Lower lobe of right lung (tissue), 2 donors: Measurements from ENCODE around the gene NT5C2. TPM values are rescaled to one million over a fixed set of nuclear protein-coding genes. Genes with fewer than 3 reads are reported as not detected.
"Not testable (repeated sequence)": the region's sequence is repeated elsewhere in the genome, so short reads cannot be mapped to it uniquely, and the experiment has no call there.

ENCODE experiments used
- ATAC-seq, 2 donors: fragments of 200-7000 bp; cut with Tn5 transposase; one replicate each; pipeline ENCODE4 v1.9.1; 2020 to 2022; ENCODE audit warnings: mild to moderate bottlenecking in 2 of 2, moderate library complexity in 2 of 2
- DNase-seq: peaks from one replicate; pipeline ENCODE4 v3.0.0-alpha.2; 2020
- H3K27ac ChIP-seq: fragments of 200-600 bp; one replicate; pipeline ENCODE4 v1.8.0; 2022
- H3K27me3 ChIP-seq: fragments of 200-600 bp; one replicate; pipeline ENCODE4 v1.8.0; 2022; ENCODE audit warnings: low read depth
- H3K36me3 ChIP-seq: fragments of 200-600 bp; one replicate; pipeline ENCODE4 v1.8.0; 2022; ENCODE audit warnings: mild to moderate bottlenecking
- H3K4me1 ChIP-seq: fragments of 200-600 bp; one replicate; pipeline ENCODE4 v1.8.0; 2022
- H3K4me3 ChIP-seq: fragments of 200-600 bp; one replicate; pipeline ENCODE4 v1.8.0; 2022; ENCODE audit warnings: mild to moderate bottlenecking
- H3K9me3 ChIP-seq: fragments of 200-600 bp; one replicate; pipeline ENCODE4 v1.8.0; 2022
- CTCF ChIP-seq: fragments of 200-600 bp; IDR thresholded peaks from one replicate; pipeline ENCODE4 v1.8.0; 2022; ENCODE audit warnings: antibody characterized with exemption, mild to moderate bottlenecking
- intact Hi-C: fragments of 100-400 bp; cut with DNase I; formaldehyde crosslinking; loops from one replicate; pipeline ENCODE4 v1.11.0; 2022
- total RNA-seq: library from RNA; stranded (reverse); fragmentation: NEBNext Ultra II Directional; extraction: Animal tissue kit (Norgen Biotek cat#: 25700); gene quantifications from one replicate; pipeline ENCODE4 v1.2.1, GENCODE V29; 2021
- donor health status: DM: no; HTN: yes; CAD: no; lungs with severe emphysema.

The NT5C2 gene
- total RNA-seq, 1 donor from 2014 or later: 105 TPM

- Histone ChIP-seq H3K27ac (no peak overlapping the region), H3K4me1 (peaks cover 11% of the 10 kb centered on the region), H3K36me3 (no peaks in the 10 kb centered on the region), H3K4me3 (no peak overlapping the region), H3K9me3 (no peaks in the 10 kb centered on the region), H3K27me3 (no peaks in the 10 kb centered on the region)
- no peak for DNase-seq
- ATAC-seq: no peak
- intact Hi-C loops: no loop called here
- TF ChIP-seq CTCF: no peak
Measured at GRCh38 chr10:103067956-103068355, 125.1 kb downstream of the NT5C2 start.

- Histone ChIP-seq H3K9me3 (no peaks in the 10 kb centered on the region), H3K4me3 (no peak overlapping the region), H3K36me3 (no peaks in the 10 kb centered on the region), H3K27ac (no peak overlapping the region), H3K4me1 (peaks cover 11% of the 10 kb centered on the region), H3K27me3 (no peaks in the 10 kb centered on the region)
- intact Hi-C loops: no loop called here
- DNase-seq: no peak
- no peak for ATAC-seq
- TF ChIP-seq CTCF: no peak
Measured at GRCh38 chr10:103067484-103067883, 125.6 kb downstream of the NT5C2 start.

GRCh38 chr10:103067099-103067477 is 126.0 kb downstream of the NT5C2 start:
- H3K36me3 ChIP-seq, ATAC-seq, DNase-seq, H3K27ac ChIP-seq, H3K27me3 ChIP-seq, intact Hi-C loops, H3K9me3 ChIP-seq, H3K4me3 ChIP-seq: not testable (repeated sequence)
- H3K4me1 ChIP-seq: peaks cover 11% of the 10 kb centered on the region

GRCh38 chr10:103066141-103067098 is 126.7 kb downstream of the NT5C2 start:
- no peak for TF ChIP-seq CTCF
- no peaks in the 10 kb centered on the region for H3K27me3 ChIP-seq
- no peak overlapping the region for H3K27ac ChIP-seq
- DNase-seq (no peak), ATAC-seq (no peak)
- no peaks in the 10 kb centered on the region for H3K9me3 ChIP-seq
- no peak overlapping the region for H3K4me3 ChIP-seq
- H3K36me3 ChIP-seq: no peaks in the 10 kb centered on the region
- intact Hi-C loops: no loop called here
- H3K4me1 ChIP-seq: peaks cover 11% of the 10 kb centered on the region

GRCh38 chr10:103064956-103065355 is 128.1 kb downstream of the NT5C2 start:
- Histone ChIP-seq H3K4me3 (no peak overlapping the region), H3K27me3 (no peaks in the 10 kb centered on the region), H3K36me3 (no peaks in the 10 kb centered on the region), H3K4me1 (peaks cover 8% of the 10 kb centered on the region), H3K9me3 (no peaks in the 10 kb centered on the region), H3K27ac (no peak overlapping the region)
- DNase-seq: no peak
- ATAC-seq: no peak
- intact Hi-C loops: no loop called here
- no peak for TF ChIP-seq CTCF

GRCh38 chr10:103062854-103063590 is 130.1 kb downstream of the NT5C2 start:
- no peak for DNase-seq
- no peaks in the 10 kb centered on the region for H3K4me1 ChIP-seq
- intact Hi-C loops: no loop called here

More at GRCh38 chr10:103062854-103063590, 130.1 kb downstream of the NT5C2 start:
- ATAC-seq: no peak
- no peaks in the 10 kb centered on the region for H3K36me3 ChIP-seq
- no peaks in the 10 kb centered on the region for H3K27me3 ChIP-seq
- no peak overlapping the region for H3K4me3 ChIP-seq
- TF ChIP-seq CTCF: no peak
- H3K9me3 ChIP-seq: no peaks in the 10 kb centered on the region
- H3K27ac ChIP-seq: no peak overlapping the region
